HG03442 (cell line): ENCODE measurements around the gene ERVW-1.

Experiments
- ATAC-seq: cut with Tn5 transposase; IDR thresholded peaks from one replicate; pipeline ENCODE4 v1.9.1; 2021; ENCODE audit warnings: mild to moderate bottlenecking, moderate library complexity; ENCODE audit not compliant: unreplicated experiment

The ERVW-1 gene

DNA sequence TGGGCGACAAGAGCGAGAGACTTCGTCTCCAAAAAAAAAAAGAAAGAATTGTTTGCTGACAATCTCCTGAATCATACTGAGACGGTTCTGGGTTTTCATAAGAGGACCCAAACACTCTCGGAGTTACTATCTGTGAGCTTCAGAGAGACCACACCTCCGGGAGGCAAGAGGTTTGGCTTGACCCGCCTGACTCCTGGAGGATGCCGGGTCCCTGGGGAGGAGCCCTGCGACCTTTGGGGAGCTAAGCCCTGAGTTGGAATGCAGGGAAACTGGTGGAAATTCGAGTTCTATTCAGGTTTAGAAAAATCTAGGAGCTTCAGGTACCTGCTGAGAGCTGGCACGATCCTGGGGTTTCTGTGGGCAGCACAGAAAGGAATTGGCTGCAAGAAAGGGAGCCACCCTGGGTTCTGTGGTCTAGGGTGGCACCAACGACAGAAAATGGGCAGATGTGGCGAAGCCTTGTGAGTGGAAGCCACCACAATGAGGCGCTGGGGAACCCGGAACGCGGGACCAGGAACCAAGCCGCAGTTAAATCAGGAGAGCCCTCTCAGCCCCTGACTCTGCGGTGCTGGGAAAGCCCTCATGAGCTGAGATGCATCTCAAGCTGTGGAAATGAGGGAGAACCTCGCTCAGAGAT, 52.3 kb downstream of the ERVW-1 start:
- no peak for ATAC-seq

DNA sequence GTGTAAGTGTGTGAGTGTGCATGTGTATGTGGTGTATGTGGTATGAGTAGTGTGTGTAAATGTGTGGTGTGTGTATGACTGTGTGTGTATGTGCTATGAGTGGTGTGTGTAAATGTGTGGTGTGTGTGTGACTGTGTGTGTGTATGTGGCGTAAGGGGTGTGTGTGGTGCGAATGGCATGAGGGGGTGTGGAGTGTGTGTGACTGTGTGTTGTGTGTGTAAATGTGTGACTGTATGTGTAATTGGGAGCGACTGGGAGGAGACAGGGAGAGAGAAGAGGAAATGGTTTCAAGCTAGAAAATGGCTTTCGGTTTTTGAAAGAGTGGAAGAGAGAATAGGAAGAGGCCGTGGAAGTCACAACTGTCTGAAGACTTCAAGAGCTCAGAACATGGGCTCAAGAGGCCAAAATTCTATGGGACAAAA, 54.0 kb downstream of the ERVW-1 start:
- ATAC-seq, result no peak

DNA sequence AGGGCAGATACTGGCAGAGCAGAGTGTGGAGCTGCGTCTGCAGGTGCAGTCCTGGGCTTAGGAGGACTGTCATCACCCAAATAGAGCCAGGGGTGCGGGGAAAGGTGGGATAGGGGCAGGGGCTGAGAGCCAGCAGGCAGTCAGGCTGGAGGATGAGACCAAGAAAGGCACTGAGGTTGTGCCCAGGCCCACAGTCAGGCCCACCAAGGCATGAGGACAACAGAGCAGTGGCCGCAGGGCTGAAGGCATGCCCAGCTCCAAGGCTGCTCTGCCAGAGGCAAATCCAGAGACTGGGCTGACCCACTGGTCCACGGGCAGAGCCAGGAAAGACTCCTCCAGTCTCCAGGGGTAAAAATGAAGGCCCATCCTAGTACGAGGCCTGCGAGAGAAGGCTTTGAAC, 54.8 kb downstream of the ERVW-1 start:
- ATAC-seq, result no peak

DNA sequence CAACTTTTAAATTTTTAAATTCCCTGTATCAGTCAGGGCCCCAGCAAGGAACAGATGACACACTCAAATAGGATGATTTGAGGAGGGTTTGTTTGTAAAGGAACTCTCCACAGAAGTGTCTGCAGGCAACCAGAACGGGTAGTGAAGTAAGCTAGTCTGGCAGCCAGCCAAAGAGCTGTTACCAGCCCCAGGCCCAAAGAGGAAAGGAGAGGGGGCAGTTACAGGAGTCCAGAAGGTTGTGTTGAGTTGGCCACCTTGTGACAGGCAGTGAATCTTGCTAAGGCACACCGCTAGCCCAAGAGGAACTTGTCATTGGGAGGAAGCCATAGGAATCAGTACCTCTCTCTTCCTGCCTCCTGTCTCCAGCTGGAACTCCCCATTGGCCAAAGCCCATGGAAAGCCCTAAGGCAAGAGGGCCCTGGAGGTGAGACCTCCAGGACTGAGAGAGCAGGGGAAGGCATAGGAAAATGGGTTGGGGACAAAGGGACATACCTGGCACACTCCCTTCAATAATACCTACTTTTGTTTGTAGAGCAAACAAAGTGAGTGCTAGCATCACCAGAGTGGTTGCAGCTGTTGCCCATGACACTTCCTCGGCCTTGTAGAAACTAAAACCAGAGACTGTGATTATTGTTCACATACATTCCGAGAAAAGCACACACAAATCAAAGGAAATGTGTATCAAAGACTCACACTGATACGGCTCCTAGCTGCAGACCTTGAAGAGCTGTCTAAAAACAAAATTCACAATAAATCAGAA, 55.9 kb downstream of the ERVW-1 start:
- ATAC-seq, result no peak
